Chondrocyte (in vitro differentiated cells): ENCODE results near the gene ATP5MG. TPM values are rescaled to one million over a fixed set of nuclear protein-coding genes. Genes with fewer than 3 reads are reported as not detected.
"Not testable (repeated sequence)": the region's sequence is repeated elsewhere in the genome, so short reads cannot be mapped to it uniquely, and the experiment has no call there.

Experiments
- DNase-seq: peaks from one replicate; pipeline ENCODE4 v3.0.0; 2021; ENCODE audit warnings: mixed read lengths, low spot score
- H3K27ac Mint-ChIP-seq: one replicate; pipeline ENCODE4 v1.8.0; 2021; ENCODE audit warnings: mild to moderate bottlenecking, moderate library complexity, mixed read lengths; ENCODE audit not compliant: unreplicated experiment
- H3K27me3 Mint-ChIP-seq: 2 replicates; pipeline ENCODE4 v1.8.0; 2021; ENCODE audit warnings: low read depth, mixed read lengths
- H3K36me3 Mint-ChIP-seq: 2 replicates; pipeline ENCODE4 v1.8.0; 2021; ENCODE audit warnings: low read depth, mixed read lengths
- H3K4me1 Mint-ChIP-seq: 2 replicates; pipeline ENCODE4 v1.8.0; 2021; ENCODE audit warnings: low read depth, mild to moderate bottlenecking, mixed read lengths
- H3K4me3 Mint-ChIP-seq: one replicate; pipeline ENCODE4 v1.8.0; 2021; ENCODE audit warnings: mild to moderate bottlenecking, moderate library complexity, mixed read lengths; ENCODE audit not compliant: unreplicated experiment
- H3K9me3 Mint-ChIP-seq: 2 replicates; pipeline ENCODE4 v1.8.0; 2021; ENCODE audit warnings: low read depth, mixed read lengths
- total RNA-seq: library from RNA; stranded (reverse); gene quantifications from 3 replicates; pipeline ENCODE4 v1.2.1, GENCODE V29; 2021
- TF ChIP-seq, protein P1 (sequence below): fragments of 200-600 bp; sonication (generic); IDR thresholded peaks from 2 replicates; pipeline ENCODE4 v1.5.0; 2021; ENCODE audit warnings: antibody characterized with exemption, mild to moderate bottlenecking, moderate library complexity

ATP5MG gene
- total RNA-seq, 1 donor from 2014 or later: 107 TPM

DNA sequence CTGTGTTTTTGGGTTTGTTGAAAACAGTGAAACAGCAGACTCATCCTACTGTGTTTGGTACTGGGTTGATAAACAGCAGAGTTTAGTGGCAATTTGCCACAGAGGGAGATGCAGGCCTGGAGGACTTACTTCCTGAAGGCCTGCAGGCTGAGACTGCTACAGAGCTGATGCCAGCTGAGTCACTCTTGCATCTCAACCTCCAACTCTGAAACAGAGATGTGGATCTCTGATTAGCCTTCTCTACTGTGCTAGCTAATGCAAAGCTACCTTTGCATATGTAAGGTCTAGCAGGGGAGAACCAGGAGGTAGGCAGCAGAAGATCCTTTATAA is 14.3 kb downstream of the ATP5MG start:
- H3K9me3 Mint-ChIP-seq: no peaks in the 10 kb centered on the region
- H3K27me3 Mint-ChIP-seq: no peaks in the 10 kb centered on the region
- H3K36me3 Mint-ChIP-seq: peaks cover under 1% of the 10 kb centered on the region
- TF ChIP-seq, protein P1, sequence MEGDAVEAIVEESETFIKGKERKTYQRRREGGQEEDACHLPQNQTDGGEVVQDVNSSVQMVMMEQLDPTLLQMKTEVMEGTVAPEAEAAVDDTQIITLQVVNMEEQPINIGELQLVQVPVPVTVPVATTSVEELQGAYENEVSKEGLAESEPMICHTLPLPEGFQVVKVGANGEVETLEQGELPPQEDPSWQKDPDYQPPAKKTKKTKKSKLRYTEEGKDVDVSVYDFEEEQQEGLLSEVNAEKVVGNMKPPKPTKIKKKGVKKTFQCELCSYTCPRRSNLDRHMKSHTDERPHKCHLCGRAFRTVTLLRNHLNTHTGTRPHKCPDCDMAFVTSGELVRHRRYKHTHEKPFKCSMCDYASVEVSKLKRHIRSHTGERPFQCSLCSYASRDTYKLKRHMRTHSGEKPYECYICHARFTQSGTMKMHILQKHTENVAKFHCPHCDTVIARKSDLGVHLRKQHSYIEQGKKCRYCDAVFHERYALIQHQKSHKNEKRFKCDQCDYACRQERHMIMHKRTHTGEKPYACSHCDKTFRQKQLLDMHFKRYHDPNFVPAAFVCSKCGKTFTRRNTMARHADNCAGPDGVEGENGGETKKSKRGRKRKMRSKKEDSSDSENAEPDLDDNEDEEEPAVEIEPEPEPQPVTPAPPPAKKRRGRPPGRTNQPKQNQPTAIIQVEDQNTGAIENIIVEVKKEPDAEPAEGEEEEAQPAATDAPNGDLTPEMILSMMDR: no peak
- DNase-seq: no peak
- peaks cover 4% of the 10 kb centered on the region for H3K4me1 Mint-ChIP-seq
- no peak overlapping the region for H3K27ac Mint-ChIP-seq
- no peak overlapping the region for H3K4me3 Mint-ChIP-seq

DNA sequence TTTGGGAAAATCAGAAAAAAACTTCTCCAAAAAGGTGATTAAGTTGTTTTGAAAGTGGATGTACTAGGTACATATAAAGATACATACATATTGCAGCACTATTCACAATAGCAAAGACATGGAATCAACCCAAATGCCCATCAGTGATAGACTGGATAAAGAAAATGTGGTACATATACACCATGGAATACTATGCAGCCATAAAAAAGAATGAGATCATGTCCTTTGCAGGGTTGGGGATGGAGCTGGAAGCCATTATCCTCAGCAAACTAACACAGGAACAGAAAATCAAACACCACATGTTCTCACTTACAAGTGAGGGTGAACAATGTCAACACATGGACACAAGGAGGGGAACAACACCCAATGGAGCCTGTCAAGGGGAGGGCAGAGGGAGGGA is 15.5 kb downstream of the ATP5MG start:
- H3K36me3 Mint-ChIP-seq, H3K9me3 Mint-ChIP-seq, H3K27me3 Mint-ChIP-seq, DNase-seq, H3K27ac Mint-ChIP-seq, H3K4me1 Mint-ChIP-seq, H3K4me3 Mint-ChIP-seq: not testable (repeated sequence)

DNA sequence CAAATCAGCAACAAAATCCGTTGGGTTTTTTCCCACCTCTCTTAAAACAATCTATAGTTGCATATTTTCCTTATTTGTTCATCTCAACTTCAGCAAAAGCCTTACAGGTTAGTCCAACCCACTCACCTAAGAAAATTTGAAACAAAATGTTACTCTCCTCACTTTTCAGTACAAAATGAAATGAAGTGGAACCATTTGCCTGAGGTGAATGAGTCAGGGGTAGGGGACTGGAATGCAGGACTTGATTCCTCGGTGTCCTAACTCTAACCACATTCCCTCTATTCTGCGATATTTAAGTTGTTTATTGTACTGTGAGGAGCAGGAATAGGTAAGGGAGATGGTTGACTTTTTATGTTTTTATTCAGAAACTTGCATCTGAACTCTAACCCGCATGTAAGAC is 16.4 kb downstream of the ATP5MG start:
- Mint-ChIP-seq H3K4me1 (peaks cover 4% of the 10 kb centered on the region), H3K4me3 (no peak overlapping the region), H3K27me3 (no peaks in the 10 kb centered on the region), H3K9me3 (no peaks in the 10 kb centered on the region), H3K27ac (no peak overlapping the region), H3K36me3 (no peaks in the 10 kb centered on the region)
- TF ChIP-seq, protein P1: no peak
- DNase-seq: no peak

DNA sequence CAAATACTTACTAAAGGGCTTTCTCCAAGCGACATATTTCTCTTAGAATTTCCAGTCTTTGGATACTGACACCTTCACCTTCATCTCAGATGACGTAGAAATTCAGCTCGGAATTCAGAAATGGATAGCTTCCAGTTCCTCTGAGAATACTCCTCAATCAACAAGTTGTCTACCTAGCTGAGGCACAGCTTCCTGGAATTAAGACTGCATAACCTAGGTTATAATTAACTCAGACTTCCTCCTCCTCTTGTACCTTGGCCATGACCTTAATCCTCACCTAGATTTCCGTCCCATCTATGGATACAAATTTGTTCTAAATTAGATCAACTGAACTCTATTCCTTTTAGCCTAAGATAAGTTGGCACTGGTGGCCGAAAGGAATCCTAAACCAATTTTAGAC is 17.4 kb downstream of the ATP5MG start:
- Mint-ChIP-seq H3K27me3 (no peaks in the 10 kb centered on the region), H3K9me3 (no peaks in the 10 kb centered on the region), H3K36me3 (no peaks in the 10 kb centered on the region)

DNA sequence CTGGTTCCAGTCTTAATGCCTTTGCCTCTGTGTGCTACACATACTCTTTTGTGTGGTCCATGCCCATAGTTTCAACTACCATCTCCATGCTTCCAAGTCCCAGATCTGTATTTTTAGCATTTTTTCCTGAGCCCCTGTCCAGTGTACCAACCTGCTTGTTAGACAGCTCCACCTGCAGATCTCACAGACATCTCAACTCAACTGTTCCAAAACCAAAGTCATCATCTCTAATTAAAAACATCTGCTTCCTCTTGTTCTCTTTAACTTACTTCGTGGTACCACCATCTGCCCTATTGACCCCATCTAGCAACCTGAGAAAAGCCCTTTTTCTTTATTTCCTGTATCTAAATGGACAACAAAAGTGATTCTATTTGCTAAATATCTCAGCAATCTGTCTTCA is 26.3 kb downstream of the ATP5MG start:
- H3K36me3 Mint-ChIP-seq: no peaks in the 10 kb centered on the region
- no peaks in the 10 kb centered on the region for H3K27me3 Mint-ChIP-seq
- no peak for DNase-seq
- TF ChIP-seq, protein P1: no peak
- no peaks in the 10 kb centered on the region for H3K9me3 Mint-ChIP-seq
- no peak overlapping the region for H3K27ac Mint-ChIP-seq
- H3K4me1 Mint-ChIP-seq: peaks cover 10% of the 10 kb centered on the region
- no peak overlapping the region for H3K4me3 Mint-ChIP-seq

More for the DNA sequence above, 17.4 kb downstream of the ATP5MG start:
- Mint-ChIP-seq H3K4me1 (peaks cover 4% of the 10 kb centered on the region), H3K4me3 (no peak overlapping the region), H3K27ac (no peak overlapping the region)
- DNase-seq: no peak
- TF ChIP-seq, protein P1: no peak

DNA sequence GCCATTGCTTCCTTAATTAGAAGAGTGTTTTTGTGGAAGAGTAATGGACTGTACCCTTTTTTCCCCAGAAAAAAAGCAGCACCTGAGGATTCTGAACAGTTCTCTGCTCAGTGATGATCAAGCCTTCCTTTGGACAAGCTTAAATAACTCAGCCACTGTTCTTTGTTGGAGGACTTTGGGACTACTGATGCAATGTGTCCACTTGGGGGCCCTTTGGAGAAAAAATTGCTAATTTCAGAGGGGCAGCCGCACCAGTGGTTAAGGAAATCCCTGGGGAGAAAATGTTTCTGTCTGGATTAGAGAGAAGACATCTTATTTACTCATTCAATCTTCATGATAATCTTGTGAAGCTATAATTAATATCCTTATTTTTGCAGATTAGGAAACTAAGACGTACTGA is 29.6 kb downstream of the ATP5MG start:
- H3K9me3 Mint-ChIP-seq: no peaks in the 10 kb centered on the region
- TF ChIP-seq, protein P1: no peak
- no peaks in the 10 kb centered on the region for H3K27me3 Mint-ChIP-seq
- no peak for DNase-seq
- peaks cover 11% of the 10 kb centered on the region for H3K4me1 Mint-ChIP-seq
- H3K27ac Mint-ChIP-seq: no peak overlapping the region
- no peak overlapping the region for H3K4me3 Mint-ChIP-seq
- no peaks in the 10 kb centered on the region for H3K36me3 Mint-ChIP-seq
